K562 (cell line): ENCODE results near the gene IGSF3. TPM values are rescaled to one million over a fixed set of nuclear protein-coding genes. Genes with fewer than 3 reads are reported as not detected.

Source experiments
- CC2D1A ChIP-seq: fragments of 450-650 bp; IDR thresholded peaks from 2 replicates; pipeline ENCODE4 v1.6.1; 2017; ENCODE audit warnings: mild to moderate bottlenecking
- JUND ChIP-seq, 2 experiments: IDR thresholded peaks; 2 replicates in 1 of 2; 3 replicates in 1 of 2; pipeline ENCODE4 v1.6.1; 2011; ENCODE audit warnings: borderline replicate concordance in 2 of 2, low read depth in 2 of 2, low read length in 2 of 2, improper control_type of control experiment in 1 of 2, missing biosample characterization in 1 of 2, missing genetic modification characterization in 1 of 2, missing genetic modification reagents in 1 of 2
- MNT ChIP-seq, 2 experiments: fragments of 450-650 bp; conservative IDR thresholded peaks; 2 replicates each; pipeline ENCODE4 v1.6.1; 2017; ENCODE audit warnings: mild to moderate bottlenecking in 2 of 2, moderate library complexity in 2 of 2
- MXI1 ChIP-seq: IDR thresholded peaks from 2 replicates; pipeline ENCODE4 v1.6.1; 2011; ENCODE audit warnings: low read depth, mild to moderate bottlenecking, improper control_type of control experiment, low read length
- MYBL2 ChIP-seq, 2 experiments: fragments of 450-650 bp in 1 of 2; sonication (generic) in 1 of 2; formaldehyde crosslinking in 1 of 2; IDR thresholded peaks; 2 replicates each; pipeline versions ENCODE4 v1.6.1 to v1.8.1; 2017 to 2022; ENCODE audit warnings: borderline replicate concordance in 1 of 2, inconsistent platforms in 1 of 2, low read depth in 1 of 2, mild to moderate bottlenecking in 1 of 2, missing genetic modification reagents in 1 of 2, moderate library complexity in 1 of 2
- NR4A1 ChIP-seq, 2 experiments: fragments of 250-450 bp in 1 of 2; fragments of 450-650 bp in 1 of 2; sonication (Bioruptor Pico) in 1 of 2; IDR thresholded peaks; 2 replicates each; pipeline versions ENCODE4 v1.4.0 to v1.6.1; 2016 to 2020; ENCODE audit warnings: mild to moderate bottlenecking in 2 of 2, missing compliant biosample characterization in 1 of 2, missing genetic modification characterization in 1 of 2, moderate library complexity in 1 of 2
- PPARD ChIP-seq: fragments of 250-450 bp; sonication (Bioruptor Pico); IDR thresholded peaks from 2 replicates; pipeline ENCODE4 v1.8.0; 2022; ENCODE audit warnings: inconsistent platforms, mild to moderate bottlenecking, moderate library complexity
- PRPF4 ChIP-seq: fragments of 200-400 bp; formaldehyde crosslinking; IDR thresholded peaks from one replicate; pipeline ENCODE4 v1.6.1; 2017; ENCODE audit warnings: low read length, low read depth, mild to moderate bottlenecking; ENCODE audit not compliant: insufficient read depth, poor library complexity, severe bottlenecking
- ZBTB34 ChIP-seq: fragments of 250-450 bp; sonication (Bioruptor Pico); IDR thresholded peaks from 2 replicates; pipeline ENCODE4 v1.8.0; 2021; ENCODE audit warnings: mild to moderate bottlenecking, moderate library complexity
- ZBTB43 ChIP-seq: sonication (generic); formaldehyde crosslinking; IDR thresholded peaks from 2 replicates; pipeline ENCODE4 v1.8.0; 2023; ENCODE audit warnings: mild to moderate bottlenecking, missing genetic modification reagents
- ZNF146 ChIP-seq: IDR thresholded peaks from one replicate; pipeline ENCODE4 v1.6.1; 2018; ENCODE audit warnings: missing compliant biosample characterization; ENCODE audit not compliant: unreplicated experiment
- ZNF174 ChIP-seq: fragments of 250-450 bp; sonication (Bioruptor Pico); IDR thresholded peaks from 2 replicates; pipeline ENCODE4 v1.4.0; 2020; ENCODE audit warnings: mild to moderate bottlenecking
- ZNF707 ChIP-seq: fragments of 250-450 bp; sonication (Bioruptor Pico); conservative IDR thresholded peaks from 2 replicates; pipeline ENCODE4 v1.8.0; 2022; ENCODE audit warnings: inconsistent platforms, mild to moderate bottlenecking, moderate library complexity
- ZNF778 ChIP-seq: fragments of 450-650 bp; formaldehyde crosslinking; IDR thresholded peaks from 2 replicates; pipeline ENCODE4 v1.4.0; 2020; ENCODE audit warnings: mild to moderate bottlenecking, moderate library complexity
- ZNF830 ChIP-seq: fragments of 250-450 bp; sonication (Bioruptor Pico); IDR thresholded peaks from 2 replicates; pipeline ENCODE4 v1.5.0; 2021; ENCODE audit warnings: mild to moderate bottlenecking
- ZSCAN29 ChIP-seq: fragments of 450-650 bp; IDR thresholded peaks from 2 replicates; pipeline ENCODE4 v1.6.1; 2017
- polyA plus RNA-seq, 8 experiments: library from polyadenylated mRNA; depleted of rRNA in 4 of 8; stranded (reverse) in 5 of 8; unstranded in 3 of 8; fragments of >200 nt; fragmentation: Nextera tagmentation in 2 of 8; fragmentation: Illumina TruSeq in 1 of 8; extraction: Ambion mirVana in 2 of 8; extraction: Trizol in 1 of 8; gene quantifications; 2 replicates each; pipeline versions ENCODE4 v1.2.1 to v1.2.3, GENCODE V29; 2011 to 2014; ENCODE audit warnings: inconsistent platforms in 1 of 8, missing spikeins in 1 of 8
- total RNA-seq, 7 experiments: library from RNA; depleted of rRNA in 6 of 7; stranded (reverse); fragments of >200 nt in 6 of 7; fragmentation: Illumina TruSeq in 2 of 7; extraction: Trizol in 2 of 7; gene quantifications; 2 replicates each; pipeline versions ENCODE4 v1.2.1 to v1.2.3, GENCODE V29; 2011 to 2021; ENCODE audit warnings: low replicate concordance in 1 of 7
- TF ChIP-seq, protein P1 (sequence below): sonication (generic); formaldehyde crosslinking; IDR thresholded peaks from 2 replicates; pipeline ENCODE4 v1.8.0; 2022; ENCODE audit warnings: mild to moderate bottlenecking, missing genetic modification reagents
- TF ChIP-seq, protein P2 (sequence below), 2 experiments: fragments of 450-650 bp in 1 of 2; IDR thresholded peaks; 2 replicates each; pipeline ENCODE4 v1.6.1; 2011 to 2017; ENCODE audit warnings: low read depth in 2 of 2, antibody characterized with exemption in 1 of 2, borderline replicate concordance in 1 of 2, low read length in 1 of 2, mild to moderate bottlenecking in 1 of 2, mixed read lengths in 1 of 2; ENCODE audit not compliant: control insufficient read depth in 1 of 2

Gene IGSF3
- total and polyA plus RNA-seq, 9 of the 15 experiments (the other 6 are each of a cell fraction or from before 2014, with no cell fraction given), result 1.1 to 15.0 (median 8.3) TPM

DNA sequence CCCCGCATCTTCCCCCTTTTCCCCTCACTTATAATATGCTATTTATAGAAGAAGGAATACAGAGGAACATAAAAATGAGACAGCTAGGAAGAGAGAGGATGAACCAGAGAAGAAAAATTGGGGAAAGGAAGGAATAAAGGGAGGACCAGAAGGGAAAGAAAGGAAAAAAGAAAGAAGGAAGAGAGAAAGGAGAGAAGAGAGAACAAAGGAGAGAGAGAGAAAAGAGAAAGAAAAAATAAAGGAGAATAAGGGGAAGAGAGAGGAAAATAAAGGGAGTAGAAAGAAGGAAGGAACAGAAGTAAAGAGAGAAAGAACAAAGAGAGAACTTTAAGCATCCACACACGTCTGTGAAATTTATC, 11.2 kb upstream of the IGSF3 start (continued):
- TF ChIP-seq ZBTB34 (CRISPR knock-in tag) (no peak), ZSCAN29 (no peak), JUND (IDR thresholded peaks at IDR 0.05; ENCODE audit: borderline replicate concordance, low read depth, low read length) (no peak), JUND (tag; IDR thresholded peaks at IDR 0.05; ENCODE audit: borderline replicate concordance, low read depth, low read length) (no peak), ZNF830 (CRISPR knock-in tag) (no peak), PPARD (CRISPR knock-in tag) (no peak), MNT (conservative IDR thresholded peaks at IDR 0.05) (peak; percentile 44 to 49; a peak in 2 of 4 replicates), ZNF174 (CRISPR knock-in tag) (no peak), PRPF4 (no peak), ZNF778 (CRISPR knock-in tag) (no peak), ZNF146 (CRISPR knock-in tag) (no peak), NR4A1 (CRISPR knock-in tag; IDR thresholded peaks at IDR 0.05) (no peak), NR4A1 (tag; IDR thresholded peaks at IDR 0.05) (no peak), MXI1 (no peak), ZBTB43 (CRISPR knock-in tag) (no peak), CC2D1A (0 out of 2 replicates have a peak, but pooled peaks have one; percentile 10), MYBL2 (IDR thresholded peaks at IDR 0.05; ENCODE audit: low read depth) (peak; percentile 59), MYBL2 (CRISPR knock-in tag; IDR thresholded peaks at IDR 0.05; ENCODE audit: borderline replicate concordance) (no peak), ZNF707 (CRISPR knock-in tag) (no peak)
- TF ChIP-seq, protein P1, sequence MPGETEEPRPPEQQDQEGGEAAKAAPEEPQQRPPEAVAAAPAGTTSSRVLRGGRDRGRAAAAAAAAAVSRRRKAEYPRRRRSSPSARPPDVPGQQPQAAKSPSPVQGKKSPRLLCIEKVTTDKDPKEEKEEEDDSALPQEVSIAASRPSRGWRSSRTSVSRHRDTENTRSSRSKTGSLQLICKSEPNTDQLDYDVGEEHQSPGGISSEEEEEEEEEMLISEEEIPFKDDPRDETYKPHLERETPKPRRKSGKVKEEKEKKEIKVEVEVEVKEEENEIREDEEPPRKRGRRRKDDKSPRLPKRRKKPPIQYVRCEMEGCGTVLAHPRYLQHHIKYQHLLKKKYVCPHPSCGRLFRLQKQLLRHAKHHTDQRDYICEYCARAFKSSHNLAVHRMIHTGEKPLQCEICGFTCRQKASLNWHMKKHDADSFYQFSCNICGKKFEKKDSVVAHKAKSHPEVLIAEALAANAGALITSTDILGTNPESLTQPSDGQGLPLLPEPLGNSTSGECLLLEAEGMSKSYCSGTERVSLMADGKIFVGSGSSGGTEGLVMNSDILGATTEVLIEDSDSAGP (CRISPR knock-in tag), result no peak
- TF ChIP-seq, protein P2, sequence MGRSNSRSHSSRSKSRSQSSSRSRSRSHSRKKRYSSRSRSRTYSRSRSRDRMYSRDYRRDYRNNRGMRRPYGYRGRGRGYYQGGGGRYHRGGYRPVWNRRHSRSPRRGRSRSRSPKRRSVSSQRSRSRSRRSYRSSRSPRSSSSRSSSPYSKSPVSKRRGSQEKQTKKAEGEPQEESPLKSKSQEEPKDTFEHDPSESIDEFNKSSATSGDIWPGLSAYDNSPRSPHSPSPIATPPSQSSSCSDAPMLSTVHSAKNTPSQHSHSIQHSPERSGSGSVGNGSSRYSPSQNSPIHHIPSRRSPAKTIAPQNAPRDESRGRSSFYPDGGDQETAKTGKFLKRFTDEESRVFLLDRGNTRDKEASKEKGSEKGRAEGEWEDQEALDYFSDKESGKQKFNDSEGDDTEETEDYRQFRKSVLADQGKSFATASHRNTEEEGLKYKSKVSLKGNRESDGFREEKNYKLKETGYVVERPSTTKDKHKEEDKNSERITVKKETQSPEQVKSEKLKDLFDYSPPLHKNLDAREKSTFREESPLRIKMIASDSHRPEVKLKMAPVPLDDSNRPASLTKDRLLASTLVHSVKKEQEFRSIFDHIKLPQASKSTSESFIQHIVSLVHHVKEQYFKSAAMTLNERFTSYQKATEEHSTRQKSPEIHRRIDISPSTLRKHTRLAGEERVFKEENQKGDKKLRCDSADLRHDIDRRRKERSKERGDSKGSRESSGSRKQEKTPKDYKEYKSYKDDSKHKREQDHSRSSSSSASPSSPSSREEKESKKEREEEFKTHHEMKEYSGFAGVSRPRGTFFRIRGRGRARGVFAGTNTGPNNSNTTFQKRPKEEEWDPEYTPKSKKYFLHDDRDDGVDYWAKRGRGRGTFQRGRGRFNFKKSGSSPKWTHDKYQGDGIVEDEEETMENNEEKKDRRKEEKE (IDR thresholded peaks at IDR 0.05; ENCODE audit: borderline replicate concordance in 1 of 2, control insufficient read depth in 1 of 2, low read depth in 2 of 2, low read length in 1 of 2), result peak in 1 of 2 experiments; percentile 64; a peak in 1 of 4 replicates
